ENCODE data around the gene PLA2G5. TPM values are rescaled to one million over a fixed set of nuclear protein-coding genes. Genes with fewer than 3 reads are reported as not detected.

The PLA2G5 gene
- total RNA-seq, 1 experiment from 2014 or later = not detected

GRCh38 chr1:20035114-20035513 is 34.9 kb upstream of the PLA2G5 start:
- Histone ChIP-seq H3K9me3 (ENCODE audit: insufficient read depth, low read depth) (no peaks in the 10 kb centered on the region), H3K36me3 (ENCODE audit: low read depth) (no peaks in the 10 kb centered on the region), H3K4me1 (replicated peaks; ENCODE audit: insufficient read depth) (no peaks in the 10 kb centered on the region), H3K9me2 (ENCODE audit: insufficient read depth) (no peaks in the 10 kb centered on the region), H3K4me3 (no peak overlapping the region), H3K79me2 (ENCODE audit: low read depth) (no peaks in the 10 kb centered on the region), H2AFZ (no peak overlapping the region), H3K4me2 (no peak overlapping the region), H4K20me1 (ENCODE audit: insufficient read depth) (no peaks in the 10 kb centered on the region), H3K27me3 (ENCODE audit: insufficient read depth, low read depth) (no peaks in the 10 kb centered on the region), H3K27ac (no peak overlapping the region), H3F3A (ENCODE audit: insufficient read depth, low read depth) (no peaks in the 10 kb centered on the region)
- ChIA-PET CTCF (interaction anchor here (0.6 kb wide), 1 partner anchor 27 kb away, joined by 13 read pairs; no protein-coding TSS in a partner anchor), POLR2A (ENCODE audit: unreplicated experiment) (no interaction called here)
- no TSS peak for BruUV-seq (replicated peaks)
- intact Hi-C loops (cut with micrococcal nuclease; ENCODE audit: unreplicated experiment) = no loop called here
- DNase-seq = no peak
- TF ChIP-seq, protein P1, sequence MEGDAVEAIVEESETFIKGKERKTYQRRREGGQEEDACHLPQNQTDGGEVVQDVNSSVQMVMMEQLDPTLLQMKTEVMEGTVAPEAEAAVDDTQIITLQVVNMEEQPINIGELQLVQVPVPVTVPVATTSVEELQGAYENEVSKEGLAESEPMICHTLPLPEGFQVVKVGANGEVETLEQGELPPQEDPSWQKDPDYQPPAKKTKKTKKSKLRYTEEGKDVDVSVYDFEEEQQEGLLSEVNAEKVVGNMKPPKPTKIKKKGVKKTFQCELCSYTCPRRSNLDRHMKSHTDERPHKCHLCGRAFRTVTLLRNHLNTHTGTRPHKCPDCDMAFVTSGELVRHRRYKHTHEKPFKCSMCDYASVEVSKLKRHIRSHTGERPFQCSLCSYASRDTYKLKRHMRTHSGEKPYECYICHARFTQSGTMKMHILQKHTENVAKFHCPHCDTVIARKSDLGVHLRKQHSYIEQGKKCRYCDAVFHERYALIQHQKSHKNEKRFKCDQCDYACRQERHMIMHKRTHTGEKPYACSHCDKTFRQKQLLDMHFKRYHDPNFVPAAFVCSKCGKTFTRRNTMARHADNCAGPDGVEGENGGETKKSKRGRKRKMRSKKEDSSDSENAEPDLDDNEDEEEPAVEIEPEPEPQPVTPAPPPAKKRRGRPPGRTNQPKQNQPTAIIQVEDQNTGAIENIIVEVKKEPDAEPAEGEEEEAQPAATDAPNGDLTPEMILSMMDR (conservative IDR thresholded peaks at IDR 0.05) = no peak
- TF ChIP-seq EZH2 (IDR thresholded peaks at IDR 0.05; ENCODE audit: low read depth) = no peak

DNA sequence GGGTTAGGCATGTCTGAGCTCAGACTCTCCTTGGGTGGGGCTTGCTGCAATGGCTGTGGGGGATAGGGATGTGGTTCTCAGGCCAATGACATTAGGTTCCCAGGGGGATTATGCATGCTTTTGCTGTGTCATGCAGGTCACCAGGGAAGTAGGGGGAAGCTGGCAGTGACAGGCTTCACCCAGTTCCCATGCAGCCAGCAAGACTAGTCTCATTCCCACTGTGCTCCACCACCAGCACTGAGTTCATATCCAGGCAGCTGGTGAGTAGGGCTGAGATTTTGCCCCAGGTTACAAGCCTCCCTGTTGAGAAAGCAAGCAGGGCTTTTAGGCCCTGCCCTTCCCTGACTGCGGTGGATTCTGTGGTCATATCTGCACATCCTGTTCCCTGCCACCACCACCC is 32.1 kb upstream of the PLA2G5 start:
- POLR2A ChIA-PET (ENCODE audit: unreplicated experiment) = no interaction called here
- Histone ChIP-seq H3K27me3 (ENCODE audit: insufficient read depth, low read depth) (no peaks in the 10 kb centered on the region), H3K9me3 (ENCODE audit: insufficient read depth, low read depth) (no peaks in the 10 kb centered on the region), H3K9me2 (ENCODE audit: insufficient read depth) (no peaks in the 10 kb centered on the region), H3K4me2 (no peak overlapping the region), H2AFZ (no peak overlapping the region), H4K20me1 (ENCODE audit: insufficient read depth) (no peaks in the 10 kb centered on the region), H3K27ac (peak overlapping the region; percentile 8; the same call in 1 of the 2 replicates), H3K36me3 (ENCODE audit: low read depth) (no peaks in the 10 kb centered on the region), H3K4me1 (replicated peaks; ENCODE audit: insufficient read depth) (no peaks in the 10 kb centered on the region), H3K79me2 (ENCODE audit: low read depth) (no peaks in the 10 kb centered on the region), H3K4me3 (no peak overlapping the region), H3F3A (ENCODE audit: insufficient read depth, low read depth) (no peaks in the 10 kb centered on the region)
- CTCF ChIA-PET = no interaction called here
- intact Hi-C loops (cut with micrococcal nuclease; ENCODE audit: unreplicated experiment) = no loop called here
- TF ChIP-seq EZH2 (IDR thresholded peaks at IDR 0.05; ENCODE audit: low read depth) = no peak
- TF ChIP-seq, protein P1 (conservative IDR thresholded peaks at IDR 0.05) = no peak
- BruUV-seq (replicated peaks) = no TSS peak
- peak; percentile 7 to 52 for DNase-seq

DNA sequence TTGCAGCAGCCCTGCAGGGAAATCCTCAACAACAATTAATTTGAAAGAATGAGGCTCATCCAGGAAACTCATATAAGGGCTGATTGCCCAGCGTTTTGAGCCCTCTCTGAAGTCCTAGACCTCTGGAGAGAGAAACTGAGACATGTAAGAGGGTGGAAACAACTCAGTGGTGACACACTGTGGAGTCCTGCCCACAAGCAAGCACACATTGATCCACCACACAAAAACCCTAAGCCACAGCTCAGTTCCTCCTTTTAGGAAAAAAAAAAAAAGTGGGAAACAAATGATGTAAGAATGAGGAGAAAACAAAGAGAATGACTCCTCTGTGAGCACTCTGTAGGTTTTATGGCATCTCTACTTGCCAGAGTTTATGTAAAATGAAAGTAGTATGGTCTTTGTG is 22.9 kb upstream of the PLA2G5 start:
- no peaks in the 10 kb centered on the region for H3K79me2 ChIP-seq (ENCODE audit: low read depth)
- H3K36me3 ChIP-seq (ENCODE audit: low read depth) = no peaks in the 10 kb centered on the region
- POLR2A ChIA-PET (ENCODE audit: unreplicated experiment) = no interaction called here
- no peak overlapping the region for H3K4me3 ChIP-seq
- H3K27ac ChIP-seq = no peak overlapping the region
- H3K9me3 ChIP-seq (ENCODE audit: insufficient read depth, low read depth) = no peaks in the 10 kb centered on the region; the same call in none of the 2 replicates
- H4K20me1 ChIP-seq (ENCODE audit: insufficient read depth) = no peaks in the 10 kb centered on the region
- H3K27me3 ChIP-seq (ENCODE audit: insufficient read depth, low read depth) = peaks cover 3% of the 10 kb centered on the region; the same call in 1 of the 2 replicates
- no peak overlapping the region for H2AFZ ChIP-seq
- no peaks in the 10 kb centered on the region for H3K4me1 ChIP-seq (replicated peaks; ENCODE audit: insufficient read depth)
- TF ChIP-seq, protein P1 (conservative IDR thresholded peaks at IDR 0.05) = no peak
- TF ChIP-seq EZH2 (IDR thresholded peaks at IDR 0.05; ENCODE audit: low read depth) = no peak
- H3K9me2 ChIP-seq (ENCODE audit: insufficient read depth) = no peaks in the 10 kb centered on the region
- BruUV-seq (replicated peaks) = no TSS peak
- H3F3A ChIP-seq (ENCODE audit: insufficient read depth, low read depth) = no peaks in the 10 kb centered on the region
- intact Hi-C loops (cut with micrococcal nuclease; ENCODE audit: unreplicated experiment) = no loop called here
- CTCF ChIA-PET = no interaction called here
- DNase-seq = no peak
- no peak overlapping the region for H3K4me2 ChIP-seq

All from PC-9 (cell line).